Smooth muscle cell (in vitro differentiated cells): ENCODE results near the gene SNAP47. TPM values are rescaled to one million over a fixed set of nuclear protein-coding genes. Genes with fewer than 3 reads are reported as not detected.

Experiments used
- DNase-seq: peaks from one replicate; lab custom pipeline; 2025; ENCODE audit not compliant: unreplicated experiment; lab: John Stamatoyannopoulos, UW
- H2AFZ ChIP-seq: fragments of 200-600 bp; sonication (generic); 2 replicates; pipeline ENCODE4 v1.6.0; 2016; ENCODE audit warnings: antibody characterized with exemption, low read depth, mild to moderate bottlenecking
- H3F3A ChIP-seq: fragments of 200-600 bp; sonication (generic); 2 replicates; pipeline ENCODE4 v1.6.0; 2017; ENCODE audit warnings: antibody characterized with exemption, low read depth
- H3K27ac ChIP-seq: fragments of 200-600 bp; sonication (generic); 2 replicates; pipeline ENCODE4 v1.5.1; 2016; ENCODE audit warnings: low read depth, mild to moderate bottlenecking
- H3K27me3 ChIP-seq: fragments of 200-600 bp; sonication (generic); 2 replicates; pipeline ENCODE4 v1.6.1; 2016; ENCODE audit warnings: low read depth, mild to moderate bottlenecking
- H3K36me3 ChIP-seq: fragments of 200-600 bp; sonication (generic); 2 replicates; pipeline ENCODE4 v1.5.1; 2016; ENCODE audit warnings: low read depth
- H3K4me1 ChIP-seq: fragments of 200-600 bp; sonication (generic); 2 replicates; pipeline ENCODE4 v1.5.1; 2016; ENCODE audit warnings: low read depth
- H3K4me2 ChIP-seq: fragments of 200-600 bp; sonication (generic); 2 replicates; pipeline ENCODE4 v1.6.0; 2016; ENCODE audit warnings: mild to moderate bottlenecking
- H3K4me3 ChIP-seq: fragments of 200-600 bp; sonication (generic); 2 replicates; pipeline ENCODE4 v1.5.1; 2016; ENCODE audit warnings: mild to moderate bottlenecking
- H3K79me2 ChIP-seq: fragments of 200-600 bp; sonication (generic); 2 replicates; pipeline ENCODE4 v1.6.0; 2016; ENCODE audit warnings: low read depth, mild to moderate bottlenecking
- H3K9ac ChIP-seq: fragments of 200-600 bp; sonication (generic); 2 replicates; pipeline ENCODE4 v1.6.0; 2016; ENCODE audit warnings: low read depth
- H3K9me3 ChIP-seq: fragments of 200-600 bp; sonication (generic); replicated peaks from 2 replicates; pipeline ENCODE4 v1.5.1; 2016; ENCODE audit warnings: low read depth
- H4K20me1 ChIP-seq: fragments of 200-600 bp; sonication (generic); 2 replicates; pipeline ENCODE4 v1.6.0; 2016; ENCODE audit warnings: low read depth
- CTCF ChIP-seq: fragments of 200-600 bp; sonication (generic); IDR thresholded peaks from 2 replicates; pipeline ENCODE4 v1.5.1; 2017; ENCODE audit warnings: borderline replicate concordance, mild to moderate bottlenecking, antibody characterized with exemption; ENCODE audit not compliant: insufficient read depth, poor library complexity, severe bottlenecking
- WGBS: methylation state at CpG from one replicate; pipeline ENCODE4 v1.1.7; 2016; ENCODE audit warnings: low lambda C conversion rate; 5-methylcytosine and 5-hydroxymethylcytosine counted together
- polyA plus RNA-seq: library from polyadenylated mRNA; unstranded; fragments of >200 nt; fragmentation: Nextera tagmentation; extraction: Ambion mirVana; gene quantifications from 2 replicates; pipeline ENCODE4 v1.2.1, GENCODE V29; 2016
- total RNA-seq: library from RNA; depleted of rRNA; stranded (reverse); fragments of >200 nt; gene quantifications from 2 replicates; pipeline ENCODE4 v1.2.3, GENCODE V29; 2014

Gene SNAP47
- total and polyA plus RNA-seq, 2 experiments from 2014 or later = 26.2 to 42.4 TPM

GRCh38 chr1:227733309-227733705, 1.9 kb upstream of the SNAP47 start:
- Histone ChIP-seq H3K9ac (no peak overlapping the region), H3K79me2 (peaks cover 50% of the 10 kb centered on the region)
- WGBS = 97% methylated on average over 15 of the region's 15 CpGs

GRCh38 chr1:227733751-227734545, 1.3 kb upstream of the SNAP47 start:
- peak overlapping the region; percentile 86 for H3K9ac ChIP-seq
- H3K36me3 ChIP-seq = no peaks in the 10 kb centered on the region
- H3K79me2 ChIP-seq = peaks cover 56% of the 10 kb centered on the region
- peak overlapping the region; percentile 24 for H3K27ac ChIP-seq
- H3F3A ChIP-seq = peaks cover 4% of the 10 kb centered on the region
- peaks cover 10% of the 10 kb centered on the region for H4K20me1 ChIP-seq
- 76% methylated on average over 24 of the region's 24 CpGs for WGBS
- no peak overlapping the region for H2AFZ ChIP-seq
- no peaks in the 10 kb centered on the region for H3K9me3 ChIP-seq
- H3K4me3 ChIP-seq = peak overlapping the region; percentile 100
- H3K4me2 ChIP-seq = peak overlapping the region; percentile 98
- DNase-seq = no peak
- H3K27me3 ChIP-seq = no peaks in the 10 kb centered on the region
- no peak for TF ChIP-seq CTCF
- peaks cover 12% of the 10 kb centered on the region for H3K4me1 ChIP-seq

More at GRCh38 chr1:227733309-227733705, 1.9 kb upstream of the SNAP47 start:
- Histone ChIP-seq H3K27me3 (no peaks in the 10 kb centered on the region), H4K20me1 (peaks cover 5% of the 10 kb centered on the region), H3K4me2 (no peak overlapping the region), H3K4me1 (peaks cover 15% of the 10 kb centered on the region), H3F3A (peaks cover 7% of the 10 kb centered on the region), H3K27ac (no peak overlapping the region), H3K9me3 (no peaks in the 10 kb centered on the region), H3K4me3 (no peak overlapping the region), H3K36me3 (no peaks in the 10 kb centered on the region), H2AFZ (no peak overlapping the region)
- TF ChIP-seq CTCF = no peak
- no peak for DNase-seq

- peaks cover 3% of the 10 kb centered on the region for H3F3A ChIP-seq
- no peak for DNase-seq
- no peaks in the 10 kb centered on the region for H3K9me3 ChIP-seq
- H3K4me3 ChIP-seq = peak overlapping the region; percentile 100
- peak overlapping the region; percentile 86 for H3K9ac ChIP-seq
- peak overlapping the region; percentile 98 for H3K4me2 ChIP-seq
- H2AFZ ChIP-seq = peak overlapping the region; percentile 99
- peaks cover 10% of the 10 kb centered on the region for H3K4me1 ChIP-seq
- peaks cover 15% of the 10 kb centered on the region for H4K20me1 ChIP-seq
- TF ChIP-seq CTCF = no peak
- no peaks in the 10 kb centered on the region for H3K27me3 ChIP-seq
- H3K79me2 ChIP-seq = peaks cover 62% of the 10 kb centered on the region
- H3K36me3 ChIP-seq = no peaks in the 10 kb centered on the region
- peak overlapping the region; percentile 24 for H3K27ac ChIP-seq
- 4% methylated on average over 10 of the region's 10 CpGs for WGBS
These were observed 734 bp upstream of the SNAP47 start for GRCh38 chr1:227734546-227734855.
